HFF-Myc (cell line): ENCODE results near the gene PSMA5.
"Not testable (repeated sequence)": the region's sequence is repeated elsewhere in the genome, so short reads cannot be mapped to it uniquely, and the experiment has no call there.

Experiments used
- DNase-seq: peaks from one replicate; pipeline ENCODE4 v3.0.0-alpha.2; 2011; ENCODE audit warnings: low read depth; ENCODE audit errors: extremely low read depth
- H3K4me3 ChIP-seq: replicated peaks from 2 replicates; pipeline ENCODE4 v1.5.1; 2011; ENCODE audit warnings: low read depth, mild to moderate bottlenecking, control low read depth, low read length
- CTCF ChIP-seq: IDR thresholded peaks from 2 replicates; pipeline ENCODE4 v1.5.1; 2012; ENCODE audit warnings: mild to moderate bottlenecking, low read depth, low read length, control low read depth; ENCODE audit errors: missing control alignments

The PSMA5 gene

GRCh38 chr1:109426281-109427170 lies at the start of gene PSMA5:
Gene PSMA5, minus strand, starts transcription at chr1:109426448. Its CDS starts 118 bp downstream, at chr1:109426330.
- peak; percentile 97 for DNase-seq
- H3K4me3 ChIP-seq, result peak within 1 kb of the TSS; percentile 94
- no peak for TF ChIP-seq CTCF

- no peak for TF ChIP-seq CTCF
- DNase-seq, result no peak
- no peak overlapping the region for H3K4me3 ChIP-seq
Observed at GRCh38 chr1:109475261-109475660, 49.0 kb upstream of the PSMA5 start.

- TF ChIP-seq CTCF, result no peak
- no peak for DNase-seq
Observed at GRCh38 chr1:109474697-109475096, 48.4 kb upstream of the PSMA5 start.

GRCh38 chr1:109473284-109474057 lies 47.2 kb upstream of the PSMA5 start:
- not testable (repeated sequence) for DNase-seq, H3K4me3 ChIP-seq

More at GRCh38 chr1:109474697-109475096, 48.4 kb upstream of the PSMA5 start:
- no peak overlapping the region for H3K4me3 ChIP-seq

- no peak for TF ChIP-seq CTCF
- no peak for DNase-seq
- no peak overlapping the region for H3K4me3 ChIP-seq
Observed at GRCh38 chr1:109472779-109473178, 46.5 kb upstream of the PSMA5 start.

- TF ChIP-seq CTCF, result no peak
- no peak for DNase-seq
Observed at GRCh38 chr1:109470245-109470644, 44.0 kb upstream of the PSMA5 start.

GRCh38 chr1:109468903-109469302 lies 42.7 kb upstream of the PSMA5 start:
- DNase-seq, result no peak
- no peak for TF ChIP-seq CTCF
- H3K4me3 ChIP-seq, result no peak overlapping the region

More at GRCh38 chr1:109470245-109470644, 44.0 kb upstream of the PSMA5 start:
- no peak overlapping the region for H3K4me3 ChIP-seq
